Psoas muscle (tissue), 8 donors: ENCODE results near the gene KLF1. TPM values are rescaled to one million over a fixed set of nuclear protein-coding genes. Genes with fewer than 3 reads are reported as not detected.
"Not testable (repeated sequence)": the region's sequence is repeated elsewhere in the genome, so short reads cannot be mapped to it uniquely, and the experiment has no call there.

Source experiments
- ATAC-seq, 4 donors: fragments of 200-7000 bp; cut with Tn5 transposase; one replicate each; pipeline ENCODE4 v1.9.1; 2020; ENCODE audit warnings: moderate library complexity in 3 of 4, mild to moderate bottlenecking in 2 of 4
- DNase-seq, 2 donors: peaks; one replicate each; pipeline ENCODE4 v3.0.0-alpha.2; 2020
- H3K27ac ChIP-seq: fragments of 200-600 bp; one replicate; pipeline ENCODE4 v1.8.0; 2022
- H3K27me3 ChIP-seq, 3 donors: fragments of 200-600 bp in 1 of 3; one replicate each; pipeline versions ENCODE4 v1.6.1 to v1.8.0; 2013 to 2022; ENCODE audit warnings: low read length in 2 of 3, mild to moderate bottlenecking in 2 of 3, moderate library complexity in 1 of 3; ENCODE audit not compliant: insufficient read depth in 3 of 3
- H3K36me3 ChIP-seq, 2 donors: fragments of 200-600 bp in 1 of 2; one replicate each; pipeline versions ENCODE4 v1.6.1 to v1.8.0; 2013 to 2022; ENCODE audit warnings: low read depth in 1 of 2, mild to moderate bottlenecking in 1 of 2, moderate library complexity in 1 of 2; ENCODE audit not compliant: insufficient read depth in 1 of 2
- H3K4me1 ChIP-seq: fragments of 200-600 bp; one replicate; pipeline ENCODE4 v1.8.0; 2022
- H3K4me3 ChIP-seq: fragments of 200-600 bp; one replicate; pipeline ENCODE4 v1.8.0; 2022; ENCODE audit warnings: mild to moderate bottlenecking
- H3K9me3 ChIP-seq: fragments of 200-600 bp; one replicate; pipeline ENCODE4 v1.8.0; 2022
- CTCF ChIP-seq: fragments of 200-600 bp; IDR thresholded peaks from one replicate; pipeline ENCODE4 v1.8.0; 2022; ENCODE audit warnings: antibody characterized with exemption
- WGBS, 3 donors: extraction: QIAGEN DNeasy Blood & Tissue Kit; methylation state at CpG; one replicate each; pipeline versions ENCODE4 v1.1.6 to v1.1.7; 2013; 5-methylcytosine and 5-hydroxymethylcytosine counted together
- intact Hi-C, 2 donors: fragments of 100-400 bp; cut with DNase I; formaldehyde crosslinking; loops; one replicate each; pipeline versions ENCODE4 v1.11.0 to v1.14.2; 2022
- polyA plus RNA-seq, 3 donors: library from polyadenylated mRNA; stranded (reverse); fragments of 200-250 nt; gene quantifications; one replicate each; pipeline ENCODE4 v1.2.3, GENCODE V29; 2013
- total RNA-seq, 4 donors: library from RNA; stranded (reverse); fragmentation: NEBNext Ultra II Directional in 2 of 4; extraction: Animal tissue kit (Norgen Biotek cat#: 25700) in 2 of 4; gene quantifications; one replicate each; pipeline versions ENCODE4 v1.2.1 to v1.2.4, GENCODE V29; 2021 to 2023
- donor health status: healthy with polysubstance abuse.
- donor health status: DM: no; HTN: no; CAD: no; lungs with moderate emphysema.
- donor health status: Bipolar disorder and iron deficiency.
- donor health status: healthy.
- donor health status: DM: yes; HTN: yes; CAD: no.
- donor health status: DM: no; HTN: no; CAD: no.
- donor health status: DM: no; HTN: no; CAD: no.
- donor health status: DM: yes; HTN: yes; CAD: no.

Gene KLF1
- total and polyA plus RNA-seq, 7 donors, result 0.18 to 0.37 (median 0.34) TPM; not detected in 4

GRCh38 chr19:12856653-12857052, 30.3 kb downstream of the KLF1 start:
- Histone ChIP-seq H3K36me3 (no peaks in the 10 kb centered on the region), H3K27ac (no peak overlapping the region), H3K4me1 (no peaks in the 10 kb centered on the region), H3K4me3 (no peak overlapping the region), H3K27me3 (no peaks in the 10 kb centered on the region), H3K9me3 (peaks cover 16% of the 10 kb centered on the region)
- intact Hi-C loops, result no loop called here
- TF ChIP-seq CTCF, result no peak
- DNase-seq, result no peak
- no peak for ATAC-seq
- 66 to 82% (median 72%) methylated on average over 1 of the region's 1 CpG for WGBS, 3 donors

- H3K4me1 ChIP-seq, result peaks cover 6% of the 10 kb centered on the region
- peak overlapping the region; percentile 47 for H3K4me3 ChIP-seq
- intact Hi-C loops, result loop anchor here (2.0 to 5.0 kb wide), 4 partner anchors 75 to 170 kb away; partner anchors contain the start of gene TNPO2 (in 1 of the 2)
- WGBS, 3 donors, result 10 to 13% (median 13%) methylated on average over 53 to 69 of the region's 69 CpGs
- peak; percentile 100 for TF ChIP-seq CTCF
- H3K27ac ChIP-seq, result no peak overlapping the region
- H3K36me3 ChIP-seq, result no peaks in the 10 kb centered on the region
- DNase-seq (peak; percentile 87 to 93), ATAC-seq (peak; percentile 97 to 100 (median 98))
- peaks cover 0 to 21% (median 2%) of the 10 kb centered on the region in 3 donors for H3K27me3 ChIP-seq
- no peaks in the 10 kb centered on the region for H3K9me3 ChIP-seq
Observed at GRCh38 chr19:12847159-12848139, 39.6 kb downstream of the KLF1 start.

- WGBS, 3 donors, result 79 to 83% (median 82%) methylated on average over 7 of the region's 7 CpGs
- not testable (repeated sequence) for H3K27ac ChIP-seq, H3K4me3 ChIP-seq, ATAC-seq, H3K36me3 ChIP-seq, H3K4me1 ChIP-seq, H3K9me3 ChIP-seq
- peaks cover 0 to 29% (median 2%) of the 10 kb centered on the region in 3 donors for H3K27me3 ChIP-seq
- peak in 1 of 2 donors; percentile 25 for DNase-seq
- intact Hi-C loops, result loop anchor here (2.0 to 5.0 kb wide), 4 partner anchors 74 to 169 kb away; partner anchors contain the start of gene TNPO2 (in 1 of the 2)
Observed at GRCh38 chr19:12846613-12847012, 40.4 kb downstream of the KLF1 start.

GRCh38 chr19:12843999-12844732, 42.8 kb downstream of the KLF1 start:
- no peak for ATAC-seq
- no peak overlapping the region for H3K4me3 ChIP-seq
- H3K27me3 ChIP-seq, result peaks cover 0 to 54% (median 12%) of the 10 kb centered on the region in 3 donors
- H3K27ac ChIP-seq, result no peak overlapping the region
- 81 to 91% (median 82%) methylated on average over 3 of the region's 3 CpGs for WGBS, 3 donors
- peak in 1 of 2 donors; percentile 10 for DNase-seq
- no peak for TF ChIP-seq CTCF
- H3K36me3 ChIP-seq, result no peaks in the 10 kb centered on the region
- H3K4me1 ChIP-seq, result peaks cover 12% of the 10 kb centered on the region
- intact Hi-C loops, result loop anchor here in 1 of 2 donors (5.0 kb wide), 1 partner anchor 37 kb away; the partner anchor contains the start of gene RNASEH2A
- H3K9me3 ChIP-seq, result no peaks in the 10 kb centered on the region
